Astrocyte (in vitro differentiated cells and primary cell): Measurements from ENCODE around the gene SPTB.

Experiments
- CTCF ChIP-seq: IDR thresholded peaks from 2 replicates; pipeline ENCODE4 v1.5.1; 2011; ENCODE audit warnings: low read depth, mild to moderate bottlenecking, inconsistent platforms, low read length, moderate library complexity; ENCODE audit not compliant: insufficient read depth
- EZH2 ChIP-seq: IDR thresholded peaks from 2 replicates; pipeline ENCODE4 v1.6.1; 2012; ENCODE audit warnings: mild to moderate bottlenecking, low read length, inconsistent platforms; ENCODE audit not compliant: insufficient read depth

- no peak for TF ChIP-seq CTCF
- no peak for TF ChIP-seq EZH2
Observed at GRCh38 chr14:64757601-64758000, 122.1 kb downstream of the SPTB start.
